Stimulated activated CD8-positive, alpha-beta memory T cell treated with anti-CD3 and anti-CD28 coated beads, Interleukin-7, amount 100 ng/mL, for 1 hour (primary cell): Measurements from ENCODE around the gene GNGT2.

Experiments
- DNase-seq, 2 donors: peaks; one replicate each; pipeline ENCODE4 v3.0.0-alpha.2; 2020; ENCODE audit warnings: low read depth in 2 of 2

The GNGT2 gene

GRCh38 chr17:49229076-49229804 is 18.9 kb upstream of the GNGT2 start:
- DNase-seq, result no peak

GRCh38 chr17:49227436-49228261 is 17.3 kb upstream of the GNGT2 start:
- peak; percentile 61 to 66 for DNase-seq

GRCh38 chr17:49226771-49227435 is 16.5 kb upstream of the GNGT2 start:
- no peak for DNase-seq

GRCh38 chr17:49225554-49226236 is 15.3 kb upstream of the GNGT2 start:
- no peak for DNase-seq

GRCh38 chr17:49224997-49225337 is 14.6 kb upstream of the GNGT2 start:
- DNase-seq, result no peak

GRCh38 chr17:49224198-49224996 is 14.0 kb upstream of the GNGT2 start:
- no peak for DNase-seq

GRCh38 chr17:49223517-49224197 is 13.3 kb upstream of the GNGT2 start:
- DNase-seq, result no peak

GRCh38 chr17:49223168-49223516 is 12.8 kb upstream of the GNGT2 start:
- no peak for DNase-seq

- DNase-seq, result no peak
Measured at GRCh38 chr17:49219987-49220386, 9.6 kb upstream of the GNGT2 start.

- DNase-seq, result no peak
Measured at GRCh38 chr17:49218941-49219913, 8.9 kb upstream of the GNGT2 start.

- no peak for DNase-seq
Measured at GRCh38 chr17:49217651-49218413, 7.5 kb upstream of the GNGT2 start.

- no peak for DNase-seq
Measured at GRCh38 chr17:49216953-49217650, 6.7 kb upstream of the GNGT2 start.

GRCh38 chr17:49216482-49216881 is 6.1 kb upstream of the GNGT2 start:
- DNase-seq, result no peak

- DNase-seq, result no peak
Measured at GRCh38 chr17:49214676-49215360, 4.4 kb upstream of the GNGT2 start.

GRCh38 chr17:49213847-49214246 is 3.5 kb upstream of the GNGT2 start:
- no peak for DNase-seq

- DNase-seq, result no peak
Measured at GRCh38 chr17:49213399-49213798, 3.0 kb upstream of the GNGT2 start.

- no peak for DNase-seq
Measured at GRCh38 chr17:49209061-49209571, 1.3 kb downstream of the GNGT2 start.
